ES-I3 (cell line): ENCODE results near the gene ARFIP1.

ENCODE experiments used
- H3K36me3 ChIP-seq: 2 replicates; pipeline ENCODE4 v1.6.1; 2013; ENCODE audit warnings: mild to moderate bottlenecking, low read length, control low read depth, moderate library complexity; ENCODE audit not compliant: insufficient read depth
- H3K4me1 ChIP-seq: 2 replicates; pipeline ENCODE4 v1.6.1; 2013; ENCODE audit warnings: mild to moderate bottlenecking, control low read depth, low read length; ENCODE audit not compliant: insufficient read depth
- H3K9ac ChIP-seq: 2 replicates; pipeline ENCODE4 v1.6.1; 2013; ENCODE audit warnings: low read depth, mild to moderate bottlenecking, low read length, moderate library complexity
- H3K9me3 ChIP-seq: 2 replicates; pipeline ENCODE4 v1.6.1; 2013; ENCODE audit warnings: mild to moderate bottlenecking, low read length, moderate library complexity; ENCODE audit not compliant: control insufficient read depth, insufficient read depth

The ARFIP1 gene

DNA sequence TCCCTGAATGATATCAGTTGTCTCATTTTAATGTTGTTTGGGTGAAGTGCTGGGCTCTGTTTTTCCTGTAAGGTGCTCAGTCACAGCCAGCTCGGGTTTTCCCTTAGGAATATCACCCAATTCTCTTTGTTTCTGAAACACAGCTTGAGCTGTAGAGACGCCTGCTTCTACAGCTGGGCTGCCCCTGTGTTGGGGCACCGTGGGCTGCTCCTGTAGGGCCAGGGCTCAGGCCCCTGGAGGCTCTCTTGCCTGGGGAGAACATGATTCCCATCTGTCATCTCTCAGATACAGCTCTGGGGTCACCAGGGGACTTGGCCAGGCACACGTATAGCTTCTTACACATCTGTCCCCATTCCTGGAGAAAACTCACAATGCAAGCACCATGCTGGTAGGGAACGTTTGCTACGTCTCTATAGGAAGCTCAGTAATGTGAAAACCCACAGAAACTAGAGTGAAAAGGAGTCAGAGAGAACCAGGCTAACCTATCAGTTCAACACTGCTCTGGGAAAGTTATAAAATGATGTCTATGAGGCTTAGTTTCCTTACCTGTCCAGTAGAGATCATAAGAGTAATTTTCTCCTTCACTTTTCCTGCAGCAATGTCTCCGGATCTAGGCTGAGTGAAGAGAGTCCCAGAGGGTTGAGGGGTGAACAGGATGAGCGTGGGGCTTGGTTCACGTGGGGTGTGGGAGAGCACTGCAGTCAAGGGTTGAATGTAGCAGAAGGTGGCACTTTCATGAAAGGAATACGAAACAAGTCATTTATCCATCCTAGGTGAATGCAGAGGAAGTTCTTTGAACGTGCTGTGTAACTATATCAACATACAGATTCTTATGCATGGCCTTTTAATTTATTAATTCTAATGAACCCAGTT, 170.9 kb downstream of the ARFIP1 start:
- Histone ChIP-seq H3K4me1 (peaks cover 28% of the 10 kb centered on the region), H3K36me3 (peaks cover 5% of the 10 kb centered on the region; the same call in 1 of the 2 replicates), H3K9ac (no peak overlapping the region), H3K9me3 (no peaks in the 10 kb centered on the region)

DNA sequence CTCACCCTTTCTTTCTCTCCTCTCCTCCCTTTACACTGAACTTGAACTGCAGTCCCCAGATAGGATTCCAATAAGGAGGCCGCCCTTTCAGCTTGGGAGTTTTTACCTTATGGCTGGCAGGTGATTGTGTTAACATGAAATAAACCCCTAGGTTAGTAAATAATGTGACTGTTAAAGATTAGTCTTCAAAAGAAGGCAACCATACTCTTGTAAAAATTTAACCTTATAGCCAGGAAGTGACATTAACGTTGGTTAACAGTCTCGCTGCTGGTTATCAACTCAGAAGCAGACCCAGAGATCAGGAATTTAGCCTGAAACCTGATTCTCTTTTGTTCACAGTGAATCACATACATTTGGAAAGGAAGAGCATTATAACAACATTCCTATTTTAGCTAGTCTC, 171.6 kb downstream of the ARFIP1 start:
- H3K36me3 ChIP-seq: peaks cover 4% of the 10 kb centered on the region; the same call in 1 of the 2 replicates
- H3K9ac ChIP-seq: no peak overlapping the region
- peaks cover 28% of the 10 kb centered on the region for H3K4me1 ChIP-seq
- H3K9me3 ChIP-seq: no peaks in the 10 kb centered on the region

DNA sequence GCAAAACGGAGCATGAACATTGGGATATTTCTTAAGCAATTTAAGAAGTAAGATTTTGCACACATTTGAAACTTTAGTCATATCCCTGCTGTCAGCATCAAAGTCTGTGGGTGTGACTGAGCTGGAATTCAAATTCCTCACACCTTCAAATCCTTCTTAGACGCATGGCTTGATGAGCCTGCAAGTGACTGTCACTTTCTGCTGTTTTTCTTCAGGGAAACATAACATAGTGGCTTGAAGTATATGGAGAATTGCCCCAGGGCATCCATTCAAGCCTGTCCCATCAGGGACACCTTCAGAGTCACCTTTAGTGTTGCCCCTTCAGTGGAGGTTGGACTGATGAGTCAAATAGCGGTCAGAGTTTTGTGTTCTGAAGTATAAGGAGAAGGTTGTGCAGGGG, 173.8 kb downstream of the ARFIP1 start:
- peaks cover 4% of the 10 kb centered on the region for H3K36me3 ChIP-seq
- peaks cover 37% of the 10 kb centered on the region for H3K4me1 ChIP-seq
- H3K9me3 ChIP-seq: no peaks in the 10 kb centered on the region
- no peak overlapping the region for H3K9ac ChIP-seq

DNA sequence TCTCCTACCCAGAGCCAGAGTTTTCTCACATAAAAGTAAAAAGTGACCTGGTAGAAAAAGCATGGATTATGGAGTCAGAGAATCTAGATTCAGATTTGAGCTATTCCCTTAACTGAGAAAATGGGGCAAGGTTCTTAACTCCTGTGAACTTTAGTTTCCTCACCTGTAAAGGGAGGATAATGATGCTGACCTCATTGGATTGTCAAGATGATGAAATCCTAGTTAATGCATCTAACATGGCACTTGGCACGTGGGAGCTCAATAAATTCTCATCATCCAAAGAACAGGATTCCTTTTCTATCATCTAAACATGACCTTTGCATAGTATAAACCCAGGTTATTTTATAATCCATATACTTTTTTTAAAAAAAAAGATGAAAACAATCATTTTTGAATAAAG, 175.0 kb downstream of the ARFIP1 start:
- Histone ChIP-seq H3K9ac (no peak overlapping the region), H3K36me3 (peaks cover 6% of the 10 kb centered on the region), H3K4me1 (peaks cover 33% of the 10 kb centered on the region), H3K9me3 (no peaks in the 10 kb centered on the region)

DNA sequence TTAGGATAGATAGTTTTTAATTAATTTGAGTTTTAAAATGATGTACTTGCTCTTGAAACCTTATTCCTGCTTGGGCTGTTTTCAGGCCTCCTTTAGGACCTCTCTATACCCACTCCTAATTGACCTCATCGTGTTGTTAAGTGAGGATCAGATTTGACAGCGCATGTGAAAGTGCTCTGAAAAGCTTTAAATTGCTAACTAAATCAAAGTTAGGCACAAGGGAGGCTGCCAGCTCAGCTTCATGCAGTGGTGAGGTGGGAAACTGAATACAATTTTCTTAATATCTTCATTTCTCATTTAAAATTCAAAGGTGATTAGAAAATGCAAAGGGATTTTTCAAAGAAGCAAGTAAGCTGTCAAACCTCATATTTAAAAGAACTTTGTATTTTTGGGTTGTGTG, 176.4 kb downstream of the ARFIP1 start:
- H3K9me3 ChIP-seq: no peaks in the 10 kb centered on the region
- peaks cover 19% of the 10 kb centered on the region for H3K4me1 ChIP-seq
- peaks cover 6% of the 10 kb centered on the region for H3K36me3 ChIP-seq
- H3K9ac ChIP-seq: no peak overlapping the region

DNA sequence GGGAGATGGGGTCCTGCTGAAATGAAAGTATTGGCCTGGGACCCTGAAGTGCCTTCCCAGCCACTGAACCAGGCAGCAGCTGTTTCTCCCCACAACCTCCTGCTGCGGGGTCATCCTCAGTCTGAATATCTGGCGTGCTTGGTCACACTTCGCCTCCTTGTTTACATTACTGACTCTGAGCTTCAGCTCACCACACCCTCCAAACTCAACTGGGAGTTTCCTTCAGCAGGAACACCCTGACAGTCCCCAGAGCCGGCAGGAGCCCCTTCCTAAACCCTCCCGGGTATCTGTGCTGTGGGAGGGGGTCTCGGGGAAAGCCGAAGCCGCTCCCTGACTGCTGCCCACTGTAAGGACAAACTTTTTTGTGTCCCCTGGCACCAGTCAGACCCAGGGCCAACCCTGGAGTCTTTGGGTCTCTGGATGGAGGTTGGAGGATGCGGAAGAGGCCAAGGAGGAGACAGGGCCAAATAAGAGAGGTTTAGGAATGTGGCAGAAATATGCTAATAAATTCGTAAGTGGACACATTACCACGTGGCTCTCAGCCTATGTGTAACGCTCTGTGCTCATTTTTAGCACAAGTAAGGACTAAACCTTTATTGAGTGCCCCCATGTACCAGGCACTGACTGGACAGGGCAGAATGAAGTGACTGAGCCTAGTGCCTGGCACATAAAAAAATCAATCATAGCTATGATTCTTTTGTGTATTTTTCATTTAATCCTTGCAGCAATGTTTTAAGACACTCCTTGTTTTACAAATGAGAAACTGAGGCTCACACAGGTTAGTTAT, 177.1 kb downstream of the ARFIP1 start:
- peaks cover 6% of the 10 kb centered on the region for H3K36me3 ChIP-seq
- no peak overlapping the region for H3K9ac ChIP-seq
- H3K9me3 ChIP-seq: no peaks in the 10 kb centered on the region
- H3K4me1 ChIP-seq: peaks cover 12% of the 10 kb centered on the region; the same call in 1 of the 2 replicates

DNA sequence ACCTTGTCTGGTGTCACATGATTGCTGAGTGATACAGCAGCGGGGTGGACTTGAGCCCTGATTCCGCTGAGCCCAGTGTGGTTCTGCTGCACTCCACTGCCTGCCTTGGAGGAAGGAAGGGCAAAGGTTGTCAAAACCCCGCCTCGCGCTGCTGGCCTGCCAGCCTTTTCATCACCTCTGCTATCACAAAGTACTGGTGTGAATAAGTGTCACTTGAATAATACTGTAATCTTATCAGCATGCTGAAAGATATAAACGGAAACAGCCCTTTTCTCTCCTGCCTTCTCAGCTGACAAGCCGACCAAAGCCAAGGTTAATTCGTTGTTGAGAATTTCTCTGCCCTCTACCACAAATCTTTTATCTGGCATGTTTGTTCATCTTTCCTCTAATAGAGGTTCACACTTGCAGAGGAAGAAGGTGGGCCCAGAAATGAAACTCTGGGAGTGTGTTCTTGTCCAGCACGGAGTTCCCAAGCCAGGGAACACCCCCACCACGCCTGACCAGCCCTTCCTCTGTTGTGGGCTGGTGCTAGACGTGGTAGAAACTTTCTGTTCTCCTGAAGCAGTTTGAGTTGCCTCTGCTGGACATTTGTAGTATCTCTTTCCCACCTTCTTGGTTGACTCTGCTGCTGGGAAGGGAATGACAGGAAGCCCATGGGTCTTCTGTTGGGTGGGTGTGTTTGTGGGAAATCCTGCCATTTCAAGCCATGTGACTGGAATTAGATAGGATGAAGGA, 177.8 kb downstream of the ARFIP1 start:
- Histone ChIP-seq H3K9ac (no peak overlapping the region), H3K36me3 (peaks cover 6% of the 10 kb centered on the region), H3K9me3 (no peaks in the 10 kb centered on the region), H3K4me1 (peaks cover 9% of the 10 kb centered on the region; the same call in 1 of the 2 replicates)

DNA sequence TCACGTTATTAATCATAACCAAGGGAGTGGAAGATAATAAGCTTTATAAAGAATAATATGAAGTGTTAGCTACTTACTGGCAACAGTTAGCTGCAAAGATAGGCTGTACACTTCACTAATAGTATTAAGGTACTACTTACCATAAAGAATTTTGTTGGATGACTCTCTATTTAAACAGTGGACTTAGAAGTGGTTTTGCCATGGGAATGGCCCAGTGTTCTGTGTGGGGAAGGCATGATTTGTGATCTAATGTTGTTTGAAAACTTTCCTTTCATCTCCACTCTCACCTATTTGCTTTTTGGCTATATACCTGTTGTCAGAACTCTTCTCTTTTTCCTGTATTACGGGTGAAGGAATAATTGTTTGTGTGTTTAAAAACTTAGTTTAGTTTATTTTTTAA, 179.3 kb downstream of the ARFIP1 start:
- no peak overlapping the region for H3K9ac ChIP-seq
- H3K36me3 ChIP-seq: peaks cover 2% of the 10 kb centered on the region
- no peaks in the 10 kb centered on the region for H3K9me3 ChIP-seq
- peaks cover 9% of the 10 kb centered on the region; the same call in 1 of the 2 replicates for H3K4me1 ChIP-seq

DNA sequence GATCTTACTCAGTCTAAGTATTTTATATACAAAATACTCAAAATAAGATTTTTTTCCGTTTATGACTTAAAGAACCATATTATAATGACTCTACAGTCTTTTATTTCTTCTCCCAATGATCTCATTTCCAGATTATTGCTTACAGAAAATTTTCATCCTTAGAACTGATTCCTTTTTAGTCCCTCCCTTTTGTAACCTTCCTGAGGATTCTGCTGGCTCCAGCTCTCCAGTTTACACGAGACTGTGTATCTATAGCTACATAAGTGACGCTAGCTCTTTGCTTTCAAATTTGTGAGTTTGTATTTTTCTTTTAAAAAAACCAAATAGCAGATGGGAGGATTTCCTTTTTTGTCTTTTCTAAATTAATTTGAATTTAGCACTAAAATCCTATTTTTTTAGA, 180.3 kb downstream of the ARFIP1 start:
- Histone ChIP-seq H3K4me1 (peaks cover 9% of the 10 kb centered on the region; the same call in 1 of the 2 replicates), H3K9ac (no peak overlapping the region), H3K36me3 (peaks cover 2% of the 10 kb centered on the region), H3K9me3 (no peaks in the 10 kb centered on the region)

DNA sequence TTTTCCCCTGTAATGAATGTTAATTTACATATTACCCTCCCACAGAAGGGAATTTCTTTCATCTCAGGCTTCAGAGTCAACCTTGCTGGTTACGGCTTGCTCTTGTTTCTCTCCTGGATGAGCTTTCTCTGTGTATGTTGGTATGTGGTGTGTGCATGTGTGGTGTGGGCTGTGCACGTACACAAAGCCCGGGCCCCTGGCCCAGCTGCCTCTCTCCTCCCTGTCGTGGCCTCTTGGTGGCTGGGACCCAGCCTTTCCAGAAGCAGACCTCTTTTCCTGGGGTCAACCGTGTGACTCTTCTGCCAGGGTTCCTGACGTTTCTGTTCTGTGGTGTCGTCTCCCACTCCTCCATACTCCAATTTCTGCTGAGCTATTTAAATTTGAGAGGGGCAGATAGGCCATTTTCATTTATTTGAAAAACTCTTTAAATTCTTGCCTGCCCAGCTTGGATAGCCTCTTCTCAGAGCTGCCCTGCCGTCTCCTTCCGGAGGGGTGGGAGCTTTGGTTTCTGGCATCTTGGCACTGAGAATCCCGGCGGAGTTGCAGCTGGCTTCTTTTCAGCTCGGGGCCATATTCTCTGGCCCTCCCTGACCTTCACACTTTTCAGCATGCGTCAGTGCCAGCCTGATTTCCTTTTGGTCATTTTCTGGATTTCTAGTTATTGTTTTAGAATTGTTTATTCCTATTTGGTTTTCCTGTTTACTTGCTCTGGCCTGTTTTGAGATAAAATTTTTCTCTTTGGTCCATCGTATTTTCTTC, 181.4 kb downstream of the ARFIP1 start:
- Histone ChIP-seq H3K9ac (no peak overlapping the region), H3K9me3 (no peaks in the 10 kb centered on the region), H3K4me1 (peaks cover 9% of the 10 kb centered on the region; the same call in 1 of the 2 replicates), H3K36me3 (peaks cover 6% of the 10 kb centered on the region)

DNA sequence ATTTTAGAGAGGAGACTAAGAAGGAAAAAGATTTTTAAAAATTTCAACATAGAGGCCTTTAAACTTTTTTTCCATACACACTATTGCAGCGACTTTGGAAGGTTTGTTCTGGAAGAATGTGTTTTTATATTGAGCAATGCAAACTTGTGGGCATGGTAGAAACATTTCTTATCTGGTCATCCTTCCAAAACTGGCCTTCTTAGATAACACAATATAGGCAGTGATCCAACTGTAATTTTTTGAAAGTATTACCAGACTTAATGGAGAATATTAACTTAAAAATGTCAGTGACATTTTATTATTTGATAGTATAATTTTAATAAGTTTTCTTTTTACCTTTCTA, 182.0 kb downstream of the ARFIP1 start:
- Histone ChIP-seq H3K36me3 (peaks cover 6% of the 10 kb centered on the region), H3K9ac (no peak overlapping the region), H3K9me3 (no peaks in the 10 kb centered on the region), H3K4me1 (peaks cover 9% of the 10 kb centered on the region; the same call in 1 of the 2 replicates)
